GM21619 (cell line): ENCODE measurements around the gene IFT22.
"Not testable (repeated sequence)": the region's sequence is repeated elsewhere in the genome, so short reads cannot be mapped to it uniquely, and the experiment has no call there.

Source experiments
- ATAC-seq: cut with Tn5 transposase; IDR thresholded peaks from one replicate; pipeline ENCODE4 v1.9.1; 2021; ENCODE audit not compliant: unreplicated experiment

The IFT22 gene

GRCh38 chr7:101321491-101322401, at the start of gene IFT22:
Gene IFT22, minus strand, starts transcription at chr7:101321812. Its CDS starts 103 bp downstream, at chr7:101321709.
- ATAC-seq, result peak; percentile 95

- ATAC-seq, result no peak
Measured at GRCh38 chr7:101370836-101371235, 49.2 kb upstream of the IFT22 start.

GRCh38 chr7:101368422-101369165, 47.0 kb upstream of the IFT22 start:
- no peak for ATAC-seq

- no peak for ATAC-seq
Measured at GRCh38 chr7:101367676-101368075, 46.1 kb upstream of the IFT22 start.

GRCh38 chr7:101365956-101366355, 44.3 kb upstream of the IFT22 start:
- no peak for ATAC-seq

- peak; percentile 62 for ATAC-seq
Measured at GRCh38 chr7:101363734-101364374, 42.2 kb upstream of the IFT22 start.

GRCh38 chr7:101363196-101363733, 41.7 kb upstream of the IFT22 start:
- ATAC-seq, result no peak

- no peak for ATAC-seq
Measured at GRCh38 chr7:101362334-101363195, 41.0 kb upstream of the IFT22 start, which contains the start of gene COL26A1. Gene COL26A1, plus strand, starts transcription at chr7:101362875. Its CDS starts 158 bp downstream, at chr7:101363033.

GRCh38 chr7:101357433-101357832, 35.8 kb upstream of the IFT22 start:
- no peak for ATAC-seq

GRCh38 chr7:101352920-101353308, 31.3 kb upstream of the IFT22 start:
- ATAC-seq, result no peak

GRCh38 chr7:101349300-101349699, 27.7 kb upstream of the IFT22 start:
- not testable (repeated sequence) for ATAC-seq

- ATAC-seq, result not testable (repeated sequence)
Measured at GRCh38 chr7:101348456-101349067, 26.9 kb upstream of the IFT22 start.

- no peak for ATAC-seq
Measured at GRCh38 chr7:101347477-101347876, 25.9 kb upstream of the IFT22 start.

- ATAC-seq, result no peak
Measured at GRCh38 chr7:101342892-101343291, 21.3 kb upstream of the IFT22 start.

- no peak for ATAC-seq
Measured at GRCh38 chr7:101340379-101340778, 18.8 kb upstream of the IFT22 start.

- ATAC-seq, result no peak
Measured at GRCh38 chr7:101333912-101334311, 12.3 kb upstream of the IFT22 start.

- ATAC-seq, result no peak
Measured at GRCh38 chr7:101332026-101332425, 10.4 kb upstream of the IFT22 start.

GRCh38 chr7:101330011-101330484, 8.4 kb upstream of the IFT22 start:
- no peak for ATAC-seq

GRCh38 chr7:101328159-101328558, 6.5 kb upstream of the IFT22 start:
- ATAC-seq, result no peak

GRCh38 chr7:101319401-101319800, 2.2 kb downstream of the IFT22 start:
- ATAC-seq, result no peak
